HG03342 (cell line): Measurements from ENCODE around the gene CELF2.
A peak's percentile ranks its signal among the peaks of the same experiment; 100 is the strongest.

Experiments
- ATAC-seq: cut with Tn5 transposase; IDR thresholded peaks from one replicate; pipeline ENCODE4 v1.9.1; 2021; ENCODE audit warnings: mild to moderate bottlenecking, moderate library complexity; ENCODE audit not compliant: unreplicated experiment

CELF2 gene

DNA sequence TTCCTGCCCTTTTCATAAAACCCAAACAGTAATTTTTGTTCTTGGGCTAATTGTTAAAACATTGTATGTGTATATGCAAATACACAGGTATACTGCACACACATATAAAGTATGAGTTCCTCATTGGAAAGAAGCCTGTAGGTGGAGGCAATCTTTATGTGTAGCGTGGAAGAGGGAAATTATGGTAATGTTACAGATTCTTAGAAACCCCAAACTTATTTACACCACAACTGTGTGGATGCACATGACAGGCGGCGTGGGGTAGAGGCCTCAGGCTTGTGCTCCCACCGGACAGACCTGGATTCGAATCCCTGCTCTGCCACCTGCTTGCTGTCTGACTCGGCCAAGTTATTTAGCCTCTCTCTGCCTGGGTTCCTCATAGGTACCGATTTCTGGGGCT lies 223.0 kb downstream of the CELF2 start:
- no peak for ATAC-seq

DNA sequence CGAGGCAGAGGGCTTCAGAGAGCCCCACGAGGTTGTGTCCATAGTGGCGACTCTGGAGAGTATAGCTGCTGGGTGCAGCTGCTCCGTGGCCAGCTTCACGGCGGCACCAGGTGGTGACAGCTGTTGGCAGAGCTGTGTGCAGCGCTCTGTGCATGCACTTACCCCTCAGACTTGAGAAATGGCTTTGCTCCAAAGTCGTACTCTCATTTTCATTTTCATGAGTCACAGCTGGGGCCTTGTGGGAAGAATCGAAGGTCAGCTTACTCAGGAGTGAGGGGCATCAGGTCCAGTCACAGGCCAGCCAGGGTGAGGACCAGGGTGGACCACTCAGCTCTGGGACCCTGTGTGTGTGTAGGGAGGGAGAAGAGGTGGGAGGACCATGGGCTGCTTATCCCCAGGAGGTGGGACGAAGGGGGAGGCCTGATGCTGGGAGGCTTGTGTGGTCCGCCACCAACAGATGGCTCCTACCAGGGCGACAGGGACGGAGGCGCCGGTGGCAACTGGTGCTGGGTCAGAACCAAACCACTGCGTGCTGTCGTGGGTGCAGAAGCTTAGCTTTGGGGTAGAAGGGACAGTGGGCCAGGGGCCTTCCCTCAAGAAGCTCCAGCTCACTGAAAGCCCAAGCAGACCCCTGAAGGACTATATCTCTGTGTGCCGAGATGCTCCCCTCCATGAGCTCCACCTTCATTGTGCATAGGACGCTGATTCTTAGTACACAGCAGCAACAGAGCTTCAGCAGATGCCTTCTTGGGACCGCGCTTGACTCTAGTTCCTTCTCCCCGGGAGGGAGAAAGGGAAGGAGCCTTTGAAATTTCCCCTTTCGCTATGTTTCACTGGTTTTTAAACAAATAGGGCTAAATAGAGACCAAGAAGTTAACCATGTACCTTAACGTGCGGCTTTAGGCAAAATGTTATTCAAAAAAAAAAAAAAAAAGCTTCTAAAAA lies 225.0 kb downstream of the CELF2 start:
- peak; percentile 60 for ATAC-seq

DNA sequence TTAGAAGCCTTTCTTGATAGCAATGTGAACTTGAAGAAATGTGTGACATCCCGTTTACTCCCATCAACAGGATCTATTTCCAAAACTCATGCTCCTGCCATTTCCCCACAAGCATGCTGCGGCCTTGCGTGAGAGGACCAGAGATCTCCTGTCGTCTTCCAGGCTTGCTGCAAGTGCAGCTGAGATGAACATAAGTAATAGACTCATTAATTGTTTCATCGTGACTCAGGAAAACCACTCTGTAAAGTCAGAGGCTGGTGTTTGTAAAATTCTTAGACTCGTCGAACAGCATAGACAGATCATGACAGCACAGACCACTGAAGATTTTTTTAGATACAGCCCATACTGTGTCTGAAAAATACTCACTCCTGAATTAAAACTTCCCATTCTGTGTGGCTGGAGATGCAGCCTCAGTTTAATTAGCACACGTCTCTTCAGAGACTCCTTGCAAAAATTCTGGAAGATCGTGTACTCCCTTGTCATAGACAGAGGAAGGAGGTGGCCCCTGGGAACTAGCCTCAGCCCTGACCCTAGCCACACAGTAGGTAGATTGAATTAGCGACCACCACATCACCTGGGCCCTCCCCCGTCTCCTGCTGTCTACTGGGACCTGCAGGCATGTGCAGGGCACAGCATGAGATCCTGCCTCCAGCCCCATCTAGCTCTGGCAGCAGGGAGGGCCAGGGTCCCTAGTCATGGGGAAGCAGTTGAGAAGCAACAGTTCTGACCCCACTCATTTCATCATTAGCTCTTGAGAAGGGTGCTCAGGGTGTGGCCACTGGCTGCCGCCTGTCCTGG lies 226.0 kb downstream of the CELF2 start:
- ATAC-seq = peak; percentile 1

DNA sequence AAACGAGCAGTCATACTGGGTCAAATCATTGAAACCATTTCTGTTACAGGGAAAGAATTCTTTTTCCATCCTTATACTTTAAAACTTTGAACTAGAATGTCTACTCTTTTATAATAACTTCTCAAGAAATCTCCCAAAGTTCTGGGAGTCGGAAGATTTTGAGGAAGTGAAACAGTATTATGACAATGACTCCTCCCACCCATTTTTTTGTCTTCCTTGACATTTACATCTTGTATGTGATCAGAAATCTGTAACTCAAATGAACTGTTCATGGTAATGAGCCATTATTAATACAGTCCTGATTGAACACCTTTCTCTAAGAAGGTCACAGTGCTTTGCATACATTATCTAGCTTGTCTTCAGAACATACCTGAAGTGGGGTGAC lies 227.4 kb downstream of the CELF2 start:
- peak; percentile 11 for ATAC-seq

DNA sequence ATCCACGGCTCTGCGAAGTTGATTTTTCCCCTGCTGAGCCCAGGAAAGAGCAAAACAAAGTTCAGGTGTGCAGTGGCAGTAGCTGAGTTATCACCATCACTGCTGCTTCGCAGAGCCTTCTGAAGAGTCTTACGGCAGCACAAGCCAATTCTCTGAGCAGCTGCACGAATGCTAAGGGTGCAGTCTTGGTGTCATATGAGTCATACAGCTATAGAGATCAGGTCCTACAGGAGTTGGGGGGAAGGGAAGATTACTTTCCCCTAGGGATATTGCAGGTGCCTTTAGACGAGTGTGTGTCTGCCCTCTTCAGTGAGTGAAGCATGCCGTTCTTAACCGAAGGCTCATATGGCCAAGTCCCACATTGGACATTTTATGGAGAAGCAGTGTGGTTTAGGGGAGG lies 227.8 kb downstream of the CELF2 start:
- peak; percentile 52 for ATAC-seq

DNA sequence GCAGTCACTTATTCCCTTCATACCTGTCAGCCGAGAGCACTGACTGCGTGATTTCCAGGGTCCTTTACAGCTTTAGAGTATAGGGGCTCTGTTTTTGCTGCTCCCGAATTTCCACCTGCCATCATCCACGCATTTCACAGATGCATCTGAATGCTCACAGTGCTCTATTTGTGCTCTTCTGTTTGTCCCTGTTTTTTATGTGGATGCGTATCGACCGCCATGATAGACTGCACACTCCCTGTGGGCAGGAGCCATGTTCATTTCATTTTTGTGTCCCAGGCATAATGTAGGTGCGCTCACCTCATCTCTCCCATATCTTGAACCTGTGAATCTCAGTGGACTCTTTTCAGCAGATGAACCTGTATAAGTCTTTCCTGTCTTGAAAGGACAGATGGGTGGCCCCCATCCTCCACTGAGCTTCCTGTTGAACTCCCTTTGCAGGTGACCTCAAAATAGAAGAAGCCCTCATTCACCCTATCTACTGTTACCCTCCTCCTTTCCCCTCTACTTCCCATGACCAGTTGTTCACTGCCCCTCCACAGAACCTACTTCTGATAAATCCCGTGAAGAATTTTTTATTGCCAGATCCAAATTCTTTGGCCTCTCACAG lies 228.4 kb downstream of the CELF2 start:
- ATAC-seq = no peak

DNA sequence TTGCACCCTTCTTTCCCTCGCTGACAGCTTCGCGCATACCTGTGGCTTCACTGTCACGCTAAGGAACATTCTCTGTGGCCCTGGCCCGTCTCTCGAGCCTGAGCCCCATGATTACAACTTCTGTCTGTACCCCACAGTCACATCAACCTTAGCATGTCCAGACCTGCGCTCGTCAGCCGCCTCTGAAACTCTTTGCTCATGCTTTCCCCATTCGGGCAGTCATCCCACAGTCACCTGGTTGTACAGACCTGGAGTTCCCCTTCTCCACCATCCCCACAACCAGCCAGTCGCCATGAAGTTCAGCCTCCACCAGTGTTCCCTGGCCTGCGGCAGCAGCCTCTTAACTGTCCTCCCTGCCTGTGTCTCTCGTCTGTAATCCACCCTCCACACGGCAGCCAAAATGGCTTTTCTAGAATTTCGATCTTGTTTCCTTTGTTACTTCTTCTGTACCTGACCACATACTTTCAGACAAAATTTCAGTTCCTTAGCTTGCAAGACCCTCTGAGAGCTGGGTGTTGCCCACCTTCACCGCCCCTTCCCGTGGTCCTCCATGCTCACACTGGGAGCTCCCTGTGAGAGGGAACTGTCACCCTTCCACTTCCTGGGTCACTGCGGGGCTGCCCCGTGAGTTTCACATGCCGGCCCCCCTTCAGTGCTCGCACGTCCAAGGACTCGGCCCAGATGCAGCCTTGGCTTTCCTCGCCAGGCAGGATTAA lies 229.2 kb downstream of the CELF2 start:
- ATAC-seq = no peak

DNA sequence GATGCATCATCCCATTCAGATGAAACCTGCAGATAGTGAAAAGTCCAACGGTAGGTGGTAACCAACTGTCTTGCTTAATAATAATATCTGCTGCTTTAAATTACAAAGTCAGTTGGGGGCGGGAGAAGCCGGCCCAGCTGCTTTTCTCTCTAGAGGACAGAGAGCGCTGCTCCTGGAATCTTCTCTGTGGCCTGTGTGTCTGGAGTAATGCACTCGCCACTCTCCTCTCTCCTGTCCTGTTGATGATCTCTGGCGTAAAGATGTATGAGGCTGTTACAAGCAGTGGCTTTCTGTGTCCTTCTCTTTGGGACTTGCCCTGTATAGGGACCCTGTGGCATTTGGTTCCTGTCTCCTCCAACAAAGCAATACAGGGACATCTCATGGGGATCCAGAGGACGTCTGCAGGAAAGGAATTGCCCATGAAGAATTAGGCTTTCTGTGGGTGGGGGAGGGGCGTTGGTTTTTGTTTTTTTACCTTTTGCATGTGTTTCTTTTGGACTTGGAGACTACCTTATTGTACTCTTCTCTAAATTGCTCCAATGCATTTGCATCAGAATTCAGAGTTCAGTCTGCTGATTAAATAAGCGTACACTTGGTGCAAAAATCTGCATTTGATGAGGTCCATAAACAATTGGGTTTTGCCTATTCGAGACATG lies 231.6 kb downstream of the CELF2 start:
- ATAC-seq = no peak

DNA sequence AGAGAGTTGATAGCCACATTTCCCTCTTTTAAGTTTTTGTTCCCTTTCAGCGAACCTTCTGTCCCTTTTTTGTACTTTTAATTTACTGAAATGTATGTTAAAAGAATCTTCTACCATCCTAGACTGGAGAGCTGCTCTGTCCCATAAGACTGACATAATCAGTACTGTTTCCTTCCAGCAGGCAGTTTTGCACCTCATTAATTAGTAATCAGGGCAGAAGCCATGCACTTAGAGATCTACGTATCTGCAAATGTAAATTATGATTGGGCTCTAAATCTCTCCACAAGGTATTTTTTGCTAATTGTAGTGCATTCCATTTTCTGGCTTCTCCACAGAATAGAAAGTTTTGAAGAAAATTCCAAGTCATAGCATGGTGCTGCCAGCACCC lies 232.1 kb downstream of the CELF2 start:
- no peak for ATAC-seq

DNA sequence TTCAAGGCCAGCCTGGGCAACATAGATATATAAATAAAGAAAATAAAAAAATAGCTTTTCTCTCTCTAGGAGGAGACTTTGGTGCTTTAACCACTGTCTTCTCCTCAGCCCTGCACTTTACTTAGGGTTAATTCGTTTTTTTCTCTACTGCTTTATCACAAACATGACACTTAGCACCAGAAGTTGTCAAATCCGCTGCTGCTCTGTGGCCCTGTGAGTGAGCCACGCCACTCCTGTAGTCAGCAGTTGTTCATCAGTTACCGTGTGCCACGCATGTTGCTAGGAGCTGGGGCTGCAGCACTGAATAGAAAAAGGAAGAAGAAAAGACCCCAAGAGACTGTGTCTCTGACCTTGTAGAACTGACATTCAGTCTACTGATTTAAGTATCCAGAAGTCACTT lies 232.6 kb downstream of the CELF2 start:
- ATAC-seq = no peak

DNA sequence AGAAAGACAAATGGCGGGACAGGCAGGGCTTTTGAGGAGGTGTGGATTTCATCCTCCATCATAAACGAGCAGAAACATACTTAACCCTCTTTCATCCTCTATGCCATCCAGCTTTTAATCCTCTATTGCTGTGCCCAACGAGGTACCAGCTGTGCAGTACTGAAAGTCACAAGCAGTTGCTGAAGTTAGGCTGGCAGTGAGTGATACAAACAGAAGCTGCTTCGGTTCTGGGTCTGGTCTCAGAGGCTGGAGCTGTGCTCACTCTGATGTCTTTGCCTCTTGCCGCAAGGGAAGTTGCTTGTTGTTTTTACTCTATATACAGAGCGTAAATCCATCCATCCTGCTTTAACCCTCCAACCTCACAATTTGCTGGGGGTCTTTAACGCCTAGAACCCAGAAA lies 235.2 kb downstream of the CELF2 start:
- no peak for ATAC-seq

DNA sequence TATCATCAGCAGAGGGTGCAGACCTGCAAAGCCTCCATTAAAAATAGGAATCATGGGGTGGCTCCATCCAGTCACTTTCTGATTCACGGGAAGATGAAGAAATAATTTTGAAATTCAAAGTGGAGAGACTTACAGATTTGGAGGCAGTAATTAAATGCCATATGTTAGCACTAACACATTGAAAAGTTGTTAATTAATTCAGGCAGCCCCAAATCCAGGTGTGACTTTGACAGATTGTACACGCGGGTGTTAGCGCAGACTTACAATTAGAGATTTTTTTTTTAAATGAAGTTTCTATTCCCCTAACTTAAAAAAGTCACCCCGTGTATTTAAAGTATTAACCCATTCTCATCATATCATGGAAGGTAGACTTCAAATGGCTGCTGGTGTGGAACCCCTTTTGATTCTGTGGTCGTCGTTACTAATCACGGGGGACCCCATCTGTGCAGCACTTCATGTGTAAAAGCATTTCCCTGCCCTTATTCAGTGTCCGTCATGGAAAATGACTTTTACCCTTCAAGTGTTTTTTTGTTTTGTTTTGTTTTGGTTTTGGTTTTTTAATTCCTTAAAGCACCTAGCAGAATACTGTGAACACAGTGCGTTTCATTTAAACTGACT lies 235.8 kb downstream of the CELF2 start:
- ATAC-seq = no peak

DNA sequence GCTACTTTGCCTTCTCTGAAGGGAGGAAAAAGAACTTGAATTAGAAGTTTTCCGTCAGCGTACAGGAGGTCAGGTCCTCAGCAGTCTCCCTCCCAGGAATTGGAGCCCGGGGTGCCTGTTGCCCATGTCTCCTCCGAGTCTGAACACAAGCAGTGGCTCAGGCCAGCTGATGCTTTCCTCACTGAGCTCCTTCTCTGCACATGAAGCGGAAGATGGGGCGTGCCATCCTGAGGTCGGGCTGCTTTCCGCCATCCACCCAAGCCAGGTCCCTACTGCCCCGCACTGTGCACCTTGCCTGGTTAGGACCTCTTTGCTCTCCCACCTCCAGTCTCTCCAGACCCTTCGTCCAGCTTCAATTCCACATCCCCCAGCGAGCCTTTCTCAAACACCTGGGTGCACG lies 237.5 kb downstream of the CELF2 start:
- ATAC-seq = no peak

DNA sequence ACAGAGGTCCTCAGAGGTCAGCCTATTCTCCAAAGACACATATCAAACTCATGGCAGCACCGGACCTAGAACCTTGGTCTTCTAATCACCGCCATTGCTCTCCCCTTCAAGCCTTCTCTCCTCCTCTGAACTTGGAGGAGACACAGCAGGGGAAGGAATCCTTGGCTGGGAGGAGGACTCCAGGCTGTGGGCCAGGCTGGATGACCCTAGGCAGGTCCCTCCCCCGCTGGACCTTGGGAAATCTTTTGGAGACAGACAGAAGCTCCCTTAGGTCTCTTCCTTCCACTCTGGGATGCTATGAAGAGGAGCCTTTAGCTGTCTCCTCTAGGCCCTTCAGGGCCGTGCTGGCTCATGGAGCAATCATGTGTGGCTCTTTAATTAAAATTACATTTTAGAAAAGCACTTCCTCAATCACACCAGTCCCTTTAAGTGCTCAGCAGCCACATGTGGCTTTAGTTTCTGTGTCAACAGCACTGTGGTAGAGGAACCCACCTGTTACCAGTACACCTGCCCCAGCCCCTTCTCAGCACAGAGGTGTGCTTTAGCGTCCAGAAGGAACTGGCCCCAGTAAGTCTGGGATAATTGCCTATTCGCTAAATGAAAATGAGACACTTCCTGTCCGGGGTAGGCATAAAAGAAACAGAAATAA lies 238.2 kb downstream of the CELF2 start:
- peak; percentile 43 for ATAC-seq

DNA sequence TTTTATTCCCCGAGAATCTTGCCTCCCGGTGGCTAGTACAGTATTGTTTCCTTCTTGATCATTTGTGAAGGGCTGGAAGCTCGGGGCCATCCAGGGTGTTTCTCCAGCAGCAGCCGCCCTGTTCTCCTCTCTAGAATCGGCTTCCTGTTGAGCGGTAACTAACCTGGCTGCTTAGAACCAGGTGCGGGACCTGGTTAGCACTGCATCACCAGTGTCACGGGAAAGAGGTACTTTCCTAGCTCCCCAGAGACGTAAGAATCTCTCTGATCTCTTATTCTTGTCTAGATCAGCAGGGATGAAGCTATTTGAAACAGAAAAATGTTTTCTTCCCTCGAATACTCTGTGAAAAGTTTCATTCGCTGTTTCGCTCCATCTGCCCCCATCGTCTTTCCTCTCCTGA lies 239.2 kb downstream of the CELF2 start:
- ATAC-seq = no peak

DNA sequence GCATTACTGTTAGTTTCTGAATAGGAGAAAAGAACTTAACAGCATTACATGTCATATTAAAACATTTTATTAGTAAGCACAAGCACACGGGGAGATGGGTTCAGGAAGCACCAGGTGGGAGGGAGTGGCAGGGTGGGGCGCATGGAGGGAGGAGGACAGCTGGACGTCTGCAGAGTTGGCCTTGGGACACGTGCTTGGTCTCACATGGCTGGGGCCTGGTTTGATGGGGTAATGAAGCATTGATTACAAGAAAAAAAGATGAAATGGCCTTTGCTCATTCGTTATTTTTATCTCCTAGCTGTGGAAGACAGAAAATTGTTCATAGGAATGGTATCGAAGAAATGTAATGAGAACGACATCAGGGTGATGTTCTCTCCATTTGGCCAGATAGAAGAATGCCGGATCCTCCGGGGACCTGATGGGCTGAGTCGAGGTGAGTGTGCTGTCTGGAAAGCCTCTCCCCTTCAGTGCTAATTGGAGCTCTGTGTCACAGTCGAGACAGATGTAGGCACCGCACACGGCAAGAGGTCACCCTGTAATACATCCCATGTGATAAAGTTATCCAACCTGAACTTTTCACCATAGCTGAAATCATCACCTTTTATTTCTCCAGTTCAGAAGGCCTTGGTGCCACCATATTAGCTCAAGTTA lies 239.9 kb downstream of the CELF2 start:
- no peak for ATAC-seq

DNA sequence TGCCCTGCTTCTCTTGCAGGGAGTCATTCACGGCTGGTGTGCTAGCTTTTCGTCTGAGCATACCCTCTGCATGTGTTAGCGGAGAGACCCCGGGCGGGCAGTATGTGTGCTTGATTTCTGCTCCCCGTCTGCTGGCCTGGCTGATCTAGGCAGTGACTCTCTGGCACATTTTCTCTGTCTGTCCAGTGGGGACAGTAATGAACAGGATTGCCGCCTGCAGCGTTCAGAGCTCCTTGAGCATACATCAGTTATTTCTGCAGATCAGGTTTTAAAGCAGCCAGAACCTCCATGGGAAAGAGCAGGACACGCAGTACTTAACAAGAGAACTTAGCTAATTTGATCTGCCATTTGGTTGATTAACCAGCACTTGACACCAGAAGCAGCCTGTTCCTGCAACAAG lies 242.5 kb downstream of the CELF2 start:
- ATAC-seq = no peak

DNA sequence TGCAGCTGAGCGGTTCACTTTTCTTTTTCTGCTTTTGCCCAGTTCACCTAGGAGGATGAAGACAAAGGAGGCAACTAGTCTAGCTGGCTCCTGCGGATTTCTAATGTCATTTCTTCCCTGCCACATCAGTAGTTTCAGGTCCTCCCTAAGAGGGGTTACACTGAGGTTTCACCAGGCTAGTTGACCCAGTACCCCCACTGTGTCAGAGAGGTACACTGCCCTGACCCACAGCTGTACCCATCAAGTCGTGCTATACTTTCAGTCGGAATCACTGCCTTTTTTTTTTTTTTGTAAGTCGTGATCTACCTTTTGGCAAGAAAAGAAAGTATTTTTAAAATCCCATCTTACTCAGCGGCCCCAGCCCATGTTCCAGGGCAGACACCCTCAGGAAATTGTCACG lies 243.5 kb downstream of the CELF2 start:
- ATAC-seq = no peak
